Ovary (tissue), 10 donors: ENCODE measurements around the gene TPH2. TPM values are rescaled to one million over a fixed set of nuclear protein-coding genes. Genes with fewer than 3 reads are reported as not detected.

Source experiments
- DNase-seq, 5 donors: peaks; one replicate each; pipeline ENCODE4 v3.0.0-alpha.2; 2019 to 2020
- H3K27ac ChIP-seq, 2 donors: fragments of 200-600 bp; one replicate each; pipeline versions ENCODE4 v1.5.1 to v1.8.0; 2019 to 2022
- H3K27me3 ChIP-seq: fragments of 200-600 bp; one replicate; pipeline ENCODE4 v1.8.0; 2022
- H3K36me3 ChIP-seq: fragments of 200-600 bp; sonication (generic); one replicate; pipeline ENCODE4 v1.5.1; 2019
- H3K4me1 ChIP-seq: one replicate; pipeline ENCODE4 v1.8.1; 2013; ENCODE audit warnings: mild to moderate bottlenecking, moderate library complexity; ENCODE audit not compliant: insufficient read depth
- H3K4me3 ChIP-seq: fragments of 200-600 bp; sonication (generic); one replicate; pipeline ENCODE4 v1.5.1; 2017
- H3K9me3 ChIP-seq, 2 donors: fragments of 200-600 bp in 1 of 2; sonication (generic) in 1 of 2; one replicate each; pipeline versions ENCODE4 v1.5.1 to v1.8.1; 2013 to 2019; ENCODE audit warnings: mild to moderate bottlenecking in 1 of 2, moderate library complexity in 1 of 2
- CTCF ChIP-seq, 3 donors: fragments of 450-650 bp in 2 of 3; fragments of 200-600 bp in 1 of 3; IDR thresholded peaks; one replicate each; pipeline versions ENCODE4 v1.5.1 to v1.8.0; 2016 to 2022; ENCODE audit warnings: antibody characterized with exemption in 3 of 3, mild to moderate bottlenecking in 1 of 3
- EP300 ChIP-seq: sonication (generic); formaldehyde crosslinking; IDR thresholded peaks from one replicate; pipeline ENCODE4 v1.6.1; 2017; ENCODE audit warnings: antibody characterized with exemption
- POLR2A ChIP-seq: fragments of 450-650 bp; IDR thresholded peaks from one replicate; pipeline ENCODE4 v1.6.1; 2017; ENCODE audit warnings: antibody characterized with exemption, mild to moderate bottlenecking, moderate library complexity
- WGBS, 3 donors: extraction: QIAGEN DNeasy Blood & Tissue Kit in 1 of 3; methylation state at CpG; one replicate each; pipeline versions ENCODE4 v1.1.5 to v1.1.7; 2013 to 2017; 5-methylcytosine and 5-hydroxymethylcytosine counted together
- intact Hi-C, 4 donors: fragments of 100-400 bp; cut with DNase I; formaldehyde crosslinking; loops; one replicate each; pipeline versions ENCODE4 v1.11.0 to v1.15.1; 2022 to 2023
- long read RNA-seq, 3 donors: library from polyadenylated mRNA in 2 of 3; unstranded in 2 of 3; transcript quantifications; one replicate each; pipeline ENCODE4 v2.0.0 and lab custom pipeline, GENCODE V29; 2021 to 2026
- polyA plus RNA-seq, 2 donors: library from polyadenylated mRNA; stranded (reverse); fragments of 200-250 nt in 1 of 2; fragments of 350-450 nt in 1 of 2; fragmentation: Illumina TruSeq in 1 of 2; extraction: RNeasy Lipid Tissue Mini Kit (QIAGEN cat#74804) in 1 of 2; gene quantifications; one replicate each; pipeline ENCODE4 v1.2.3, GENCODE V29; 2013 to 2014
- total RNA-seq, 7 donors: library from RNA; depleted of rRNA in 2 of 7; stranded (reverse); fragments of >200 nt in 2 of 7; fragmentation: NEBNext Ultra II Directional in 3 of 7; extraction: Animal tissue kit (Norgen Biotek cat#: 25700) in 3 of 7; gene quantifications; one replicate each; pipeline versions ENCODE4 v1.1.0 to v1.2.4, GENCODE V29; 2016 to 2023
- donor health status: DM: no; HTN: no; CAD: no; lungs with moderate emphysema.
- donor health status: DM: no; HTN: no; CAD: no.
- donor health status: Bipolar disorder and iron deficiency.
- donor health status: DM: yes; HTN: yes; CAD: no.
- donor health status: DM: no; HTN: no; CAD: no.
- donor health status: DM: yes; HTN: yes; CAD: no.

TPH2 gene
- total RNA-seq, result under 1 TPM in 1 of 7 donors, not detected in 6; 0.23 TPM
- polyA plus RNA-seq, result not detected
- long read RNA-seq, donor 1, result 0 reads
- long read RNA-seq, donor 2, result 0 reads
- long read RNA-seq, donor 3, result 0 reads

DNA sequence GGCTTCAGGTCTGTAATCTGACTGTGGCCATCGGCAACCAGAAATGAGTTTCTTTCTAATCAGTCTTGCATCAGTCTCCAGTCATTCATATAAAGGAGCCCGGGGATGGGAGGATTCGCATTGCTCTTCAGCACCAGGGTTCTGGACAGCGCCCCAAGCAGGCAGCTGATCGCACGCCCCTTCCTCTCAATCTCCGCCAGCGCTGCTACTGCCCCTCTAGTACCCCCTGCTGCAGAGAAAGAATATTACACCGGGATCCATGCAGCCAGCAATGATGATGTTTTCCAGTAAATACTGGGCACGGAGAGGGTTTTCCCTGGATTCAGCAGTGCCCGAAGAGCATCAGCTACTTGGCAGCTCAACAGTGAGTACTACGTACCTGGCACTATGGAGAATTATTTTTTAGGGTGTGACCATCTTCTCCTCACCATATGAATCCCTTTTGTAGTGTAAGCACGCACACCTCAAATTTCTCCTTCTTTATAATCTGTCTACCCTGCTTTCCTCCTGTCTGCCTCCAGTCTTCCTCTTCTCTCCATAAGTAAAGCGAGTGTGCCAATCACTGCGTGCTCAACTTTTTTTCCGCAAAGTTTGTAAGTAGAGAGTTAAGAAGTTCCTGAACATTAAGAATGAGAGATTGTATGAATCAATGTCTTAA is at the start of gene TPH2:
Gene TPH2, plus strand, starts transcription at position 118 of the 658 bp plus-strand sequence. Its CDS starts 142 bp downstream, at position 260.
- DNase-seq, result peak in 4 of 5 donors; percentile 19 to 56 (median 32)
- H3K27me3 ChIP-seq, result no peaks in the 10 kb centered on the region

GRCh38 chr12:71890475-71890874 is 48.2 kb upstream of the TPH2 start:
- TF ChIP-seq CTCF (IDR thresholded peaks at IDR 0.05) (no peak), POLR2A (no peak), EP300 (no peak)
- H3K36me3 ChIP-seq, result no peaks in the 10 kb centered on the region
- no peaks in the 10 kb centered on the region for H3K4me1 ChIP-seq
- intact Hi-C loops, result no loop called here
- no peaks in the 10 kb centered on the region for H3K27me3 ChIP-seq
- H3K4me3 ChIP-seq, result no peak overlapping the region
- no peak for DNase-seq
- no peak overlapping the region for H3K27ac ChIP-seq
- no peaks in the 10 kb centered on the region for H3K9me3 ChIP-seq
- 96 to 98% (median 96%) methylated on average over 3 of the region's 3 CpGs for WGBS, 3 donors

More for the DNA sequence above, at the start of gene TPH2:
- intact Hi-C loops, result no loop called here
- whole genome bisulfite sequencing, 3 donors, result 15 to 17% (median 16%) methylated on average over 16 of the region's 16 CpGs
- Histone ChIP-seq H3K27ac (no peak within 1 kb of the TSS), H3K36me3 (no peaks in the 10 kb centered on the region), H3K9me3 (no peaks in the 10 kb centered on the region), H3K4me3 (no peak within 1 kb of the TSS), H3K4me1 (no peaks in the 10 kb centered on the region)
- TF ChIP-seq POLR2A, result no peak
- no peak for TF ChIP-seq CTCF (IDR thresholded peaks at IDR 0.05)
- TF ChIP-seq EP300, result no peak

DNA sequence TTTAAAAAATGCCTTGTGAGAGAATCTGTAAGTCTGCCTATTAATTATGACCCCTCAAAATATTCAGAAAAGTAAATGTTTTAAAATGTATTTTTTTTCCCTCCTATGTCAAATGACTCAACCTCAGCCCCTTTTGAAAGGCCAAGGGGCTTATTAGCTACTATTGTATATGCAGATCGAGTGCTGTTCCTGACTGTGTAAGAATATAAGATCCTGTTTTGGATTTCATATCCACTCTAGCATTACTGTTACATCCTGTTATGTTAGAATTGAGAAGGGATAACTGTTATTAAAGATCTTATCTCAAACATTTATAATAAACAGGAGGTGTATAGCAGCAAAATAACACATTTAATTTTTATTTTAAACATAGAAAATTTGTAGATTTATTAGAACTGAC is 46.6 kb upstream of the TPH2 start:
- Histone ChIP-seq H3K27ac (no peak overlapping the region), H3K9me3 (no peaks in the 10 kb centered on the region), H3K4me3 (no peak overlapping the region), H3K4me1 (no peaks in the 10 kb centered on the region), H3K36me3 (no peaks in the 10 kb centered on the region), H3K27me3 (no peaks in the 10 kb centered on the region)
- DNase-seq, result no peak
- no peak for TF ChIP-seq POLR2A
- WGBS, 3 donors, result 62 to 78% (median 72%) methylated on average over 1 of the region's 1 CpG
- intact Hi-C loops, result no loop called here

DNA sequence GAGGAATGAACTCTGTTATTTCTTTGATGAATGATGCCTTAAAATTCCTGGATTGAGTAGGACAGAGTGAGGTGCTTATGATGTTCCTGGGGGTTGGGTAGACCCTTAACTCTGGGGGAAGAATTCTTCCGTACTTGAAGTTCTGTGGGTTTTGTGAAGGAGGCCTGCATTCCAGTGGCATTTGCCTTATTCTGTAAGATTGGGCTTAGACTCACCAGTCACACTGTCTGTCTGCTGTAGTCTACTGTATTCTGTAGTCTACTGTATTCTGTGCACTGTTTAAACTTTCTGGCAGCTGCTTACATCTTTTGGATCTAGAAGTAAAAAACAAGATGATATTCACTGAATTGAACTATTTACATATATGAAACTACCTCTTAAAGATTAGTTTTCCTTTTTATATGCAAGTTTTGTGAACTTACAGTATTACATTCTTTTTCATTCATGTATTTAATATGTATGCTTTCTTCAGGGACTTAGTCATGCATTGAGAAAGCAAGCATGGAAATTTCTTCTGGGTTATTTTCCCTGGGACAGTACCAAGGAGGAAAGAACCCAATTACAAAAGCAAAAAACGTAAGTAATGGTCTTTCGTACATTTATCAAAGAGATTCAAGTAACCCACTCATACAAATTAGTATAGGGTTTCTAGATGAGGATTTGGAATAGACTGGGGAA is 42.3 kb upstream of the TPH2 start:
- H3K27ac ChIP-seq, result no peak overlapping the region
- H3K4me3 ChIP-seq, result no peak overlapping the region
- DNase-seq, result no peak
- no peaks in the 10 kb centered on the region for H3K36me3 ChIP-seq
- intact Hi-C loops, result no loop called here
- H3K27me3 ChIP-seq, result no peaks in the 10 kb centered on the region
- no peaks in the 10 kb centered on the region for H3K4me1 ChIP-seq
- TF ChIP-seq CTCF (IDR thresholded peaks at IDR 0.05) (no peak), EP300 (no peak), POLR2A (no peak)
- H3K9me3 ChIP-seq, result no peaks in the 10 kb centered on the region
- WGBS, 3 donors, result 87 to 94% (median 90%) methylated on average over 3 of the region's 3 CpGs

GRCh38 chr12:71900091-71900490 is 38.6 kb upstream of the TPH2 start:
- no peak for TF ChIP-seq CTCF (IDR thresholded peaks at IDR 0.05)
- no peak for TF ChIP-seq EP300
- TF ChIP-seq POLR2A, result no peak
- intact Hi-C loops, result no loop called here
- Histone ChIP-seq H3K4me1 (no peaks in the 10 kb centered on the region), H3K27me3 (no peaks in the 10 kb centered on the region), H3K27ac (no peak overlapping the region), H3K4me3 (no peak overlapping the region), H3K36me3 (no peaks in the 10 kb centered on the region), H3K9me3 (no peaks in the 10 kb centered on the region)
- 89 to 93% (median 90%) methylated on average over 2 of the region's 2 CpGs for WGBS, 3 donors
- no peak for DNase-seq
